Trophoblast cell (in vitro differentiated cells and primary cell): Measurements from ENCODE around the gene ZSCAN25. TPM values are rescaled to one million over a fixed set of nuclear protein-coding genes. Genes with fewer than 3 reads are reported as not detected.
A peak's percentile ranks its signal among the peaks of the same experiment; 100 is the strongest.
"Not testable (repeated sequence)": the region's sequence is repeated elsewhere in the genome, so short reads cannot be mapped to it uniquely, and the experiment has no call there.

Experiments used
- DNase-seq, 2 donors: peaks; one replicate each; pipeline ENCODE4 v3.0.0-alpha.2; 2016
- H2AFZ ChIP-seq: 2 replicates; pipeline ENCODE4 v1.6.1; 2013; ENCODE audit warnings: low read length, moderate library complexity, mild to moderate bottlenecking; ENCODE audit not compliant: insufficient read depth, poor library complexity
- H2AK5ac ChIP-seq: 2 replicates; pipeline ENCODE4 v1.6.1; 2013; ENCODE audit warnings: mild to moderate bottlenecking, low read length
- H2BK120ac ChIP-seq: 2 replicates; pipeline ENCODE4 v1.6.1; 2013; ENCODE audit warnings: low read length, mild to moderate bottlenecking, moderate library complexity; ENCODE audit not compliant: insufficient read depth, poor library complexity
- H2BK12ac ChIP-seq: 2 replicates; pipeline ENCODE4 v1.6.1; 2013; ENCODE audit warnings: mild to moderate bottlenecking, low read length, moderate library complexity
- H2BK5ac ChIP-seq: 2 replicates; pipeline ENCODE4 v1.6.1; 2013; ENCODE audit warnings: low read length, low read depth, moderate library complexity, mild to moderate bottlenecking; ENCODE audit not compliant: poor library complexity
- H3K14ac ChIP-seq: 2 replicates; pipeline ENCODE4 v1.6.1; 2013; ENCODE audit warnings: mild to moderate bottlenecking, low read length
- H3K18ac ChIP-seq: 2 replicates; pipeline ENCODE4 v1.6.1; 2013; ENCODE audit warnings: mild to moderate bottlenecking, low read length
- H3K23ac ChIP-seq: 2 replicates; pipeline ENCODE4 v1.6.1; 2013; ENCODE audit warnings: low read length
- H3K27ac ChIP-seq: 2 replicates; pipeline ENCODE4 v1.5.1; 2013; ENCODE audit warnings: low read depth, mild to moderate bottlenecking, inconsistent platforms, low read length, moderate library complexity
- H3K27me3 ChIP-seq: 2 replicates; pipeline ENCODE4 v1.6.1; 2013; ENCODE audit warnings: inconsistent platforms, mild to moderate bottlenecking, low read length, moderate library complexity; ENCODE audit not compliant: insufficient read depth
- H3K36me3 ChIP-seq, 2 experiments: 1 replicate in 1 of 2; 2 replicates in 1 of 2; pipeline ENCODE4 v1.6.1; 2013; ENCODE audit warnings: low read length in 2 of 2, mild to moderate bottlenecking in 2 of 2, moderate library complexity in 1 of 2; ENCODE audit not compliant: insufficient read depth in 2 of 2, control insufficient read depth in 1 of 2
- H3K4ac ChIP-seq: 2 replicates; pipeline ENCODE4 v1.6.1; 2013; ENCODE audit warnings: low read depth, mild to moderate bottlenecking, low read length, moderate library complexity
- H3K4me1 ChIP-seq, 2 experiments: 1 replicate in 1 of 2; 2 replicates in 1 of 2; pipeline ENCODE4 v1.6.1; 2013; ENCODE audit warnings: low read length in 2 of 2, mild to moderate bottlenecking in 2 of 2, moderate library complexity in 1 of 2; ENCODE audit not compliant: insufficient read depth in 2 of 2, control insufficient read depth in 1 of 2
- H3K4me2 ChIP-seq: 2 replicates; pipeline ENCODE4 v1.6.1; 2013; ENCODE audit warnings: inconsistent platforms, mild to moderate bottlenecking, low read length, moderate library complexity
- H3K4me3 ChIP-seq: 2 replicates; pipeline ENCODE4 v1.5.1; 2013; ENCODE audit warnings: mild to moderate bottlenecking, low read depth, low read length, inconsistent platforms
- H3K79me1 ChIP-seq: one replicate; pipeline ENCODE4 v1.6.1; 2013; ENCODE audit warnings: low read length
- H3K79me2 ChIP-seq: 2 replicates; pipeline ENCODE4 v1.6.1; 2013; ENCODE audit warnings: low read length, mild to moderate bottlenecking; ENCODE audit not compliant: control insufficient read depth, insufficient read depth, poor library complexity
- H3K9ac ChIP-seq: 2 replicates; pipeline ENCODE4 v1.6.1; 2013; ENCODE audit warnings: mild to moderate bottlenecking, low read length
- H3K9me3 ChIP-seq: 2 replicates; pipeline ENCODE4 v1.6.1; 2013; ENCODE audit warnings: low read depth, mild to moderate bottlenecking, control low read depth, inconsistent platforms, low read length; ENCODE audit not compliant: insufficient read depth
- H4K12ac ChIP-seq: 2 replicates; pipeline ENCODE4 v1.6.1; 2013; ENCODE audit warnings: low read depth, mild to moderate bottlenecking, low read length, moderate library complexity
- H4K8ac ChIP-seq: 2 replicates; pipeline ENCODE4 v1.6.1; 2013; ENCODE audit warnings: low read depth, mild to moderate bottlenecking, low read length, moderate library complexity
- H4K91ac ChIP-seq: one replicate; pipeline ENCODE4 v1.6.1; 2013; ENCODE audit warnings: low read depth, mild to moderate bottlenecking, low read length, moderate library complexity
- WGBS: extraction: QIAGEN DNeasy Blood & Tissue Kit; methylation state at CpG from one replicate; pipeline ENCODE4 v1.1.7; 2013; ENCODE audit warnings: missing lambda C conversion rate; ENCODE audit not compliant: insufficient read length, insufficient coverage; ENCODE audit errors: extremely low coverage; 5-methylcytosine and 5-hydroxymethylcytosine counted together
- polyA plus RNA-seq: library from polyadenylated mRNA; stranded (reverse); fragments of 200-250 nt; gene quantifications from 2 replicates; pipeline ENCODE4 v1.2.3, GENCODE V29; 2013

Gene ZSCAN25
- polyA plus RNA-seq, result 7.6 and 8.2 TPM in 2 replicates

GRCh38 chr7:99616359-99617191 lies at the start of gene ZSCAN25:
Gene ZSCAN25, plus strand, starts transcription at chr7:99616946. Its CDS starts 2,661 bp downstream, at chr7:99619607.
- Histone ChIP-seq H3K9ac (peak within 1 kb of the TSS; percentile 95), H2BK12ac (peak within 1 kb of the TSS; percentile 34), H2AFZ (peak within 1 kb of the TSS; percentile 98), H3K36me3 (peaks cover 14 to 21% of the 10 kb centered on the region in 2 experiments), H2BK120ac (peak within 1 kb of the TSS; percentile 94), H3K4ac (peak within 1 kb of the TSS; percentile 94), H3K4me1 (peaks cover 19 to 26% of the 10 kb centered on the region in 2 experiments), H2BK5ac (peak within 1 kb of the TSS; percentile 74), H3K9me3 (peaks cover under 1% of the 10 kb centered on the region), H3K79me1 (peaks cover 26% of the 10 kb centered on the region), H4K8ac (peak within 1 kb of the TSS; percentile 98), H3K79me2 (peaks cover 15% of the 10 kb centered on the region), H4K12ac (peak within 1 kb of the TSS; percentile 98), H3K27ac (peak within 1 kb of the TSS; percentile 75), H3K23ac (no peak within 1 kb of the TSS), H3K18ac (peak within 1 kb of the TSS; percentile 93), H3K27me3 (no peaks in the 10 kb centered on the region), H4K91ac (peak within 1 kb of the TSS; percentile 94), H2AK5ac (peak within 1 kb of the TSS; percentile 87), H3K4me3 (peak within 1 kb of the TSS; percentile 97), H3K4me2 (peak within 1 kb of the TSS; percentile 69), H3K14ac (peak within 1 kb of the TSS; percentile 97)
- peak; percentile 87 to 96 for DNase-seq
- WGBS, result no CpG with 5 or more reads among the region's 60 CpGs

- not testable (repeated sequence) for H3K79me1 ChIP-seq, H3K27ac ChIP-seq, H2AK5ac ChIP-seq, H2AFZ ChIP-seq, H3K4me1 ChIP-seq, H2BK5ac ChIP-seq, H3K18ac ChIP-seq, H4K8ac ChIP-seq, H3K79me2 ChIP-seq, H4K12ac ChIP-seq, H3K14ac ChIP-seq, H3K4ac ChIP-seq, H3K4me3 ChIP-seq, H4K91ac ChIP-seq, H2BK12ac ChIP-seq, H3K9me3 ChIP-seq, H3K23ac ChIP-seq, H3K27me3 ChIP-seq, H3K9ac ChIP-seq, H2BK120ac ChIP-seq, DNase-seq, H3K4me2 ChIP-seq
- peaks cover 12 to 28% of the 10 kb centered on the region in 2 experiments for H3K36me3 ChIP-seq
- WGBS, result no CpG with 5 or more reads among the region's 7 CpGs
Measured at GRCh38 chr7:99568770-99569169, 48.0 kb upstream of the ZSCAN25 start.

GRCh38 chr7:99571768-99572167 lies 45.0 kb upstream of the ZSCAN25 start:
- Histone ChIP-seq H3K9me3 (no peaks in the 10 kb centered on the region), H2BK12ac (no peak overlapping the region), H2AK5ac (no peak overlapping the region), H3K18ac (no peak overlapping the region), H3K4me2 (no peak overlapping the region), H3K79me1 (no peaks in the 10 kb centered on the region), H3K27ac (no peak overlapping the region), H3K4ac (no peak overlapping the region), H3K4me3 (no peak overlapping the region), H3K79me2 (no peaks in the 10 kb centered on the region), H2BK5ac (no peak overlapping the region), H3K23ac (no peak overlapping the region), H3K36me3 (peaks cover 5 to 20% of the 10 kb centered on the region in 2 experiments), H2BK120ac (no peak overlapping the region), H3K9ac (no peak overlapping the region), H2AFZ (no peak overlapping the region), H3K27me3 (no peaks in the 10 kb centered on the region), H4K8ac (no peak overlapping the region), H3K4me1 (no peaks in the 10 kb centered on the region), H4K91ac (no peak overlapping the region), H4K12ac (no peak overlapping the region), H3K14ac (no peak overlapping the region)
- no peak for DNase-seq
- no CpG with 5 or more reads among the region's 3 CpGs for WGBS

- Histone ChIP-seq H2BK120ac (no peak overlapping the region), H3K4me1 (no peaks in the 10 kb centered on the region), H3K27ac (no peak overlapping the region), H3K9me3 (no peaks in the 10 kb centered on the region), H3K36me3 (peaks cover 5 to 20% of the 10 kb centered on the region in 2 experiments), H4K91ac (no peak overlapping the region), H2AK5ac (no peak overlapping the region), H3K79me1 (no peaks in the 10 kb centered on the region), H2AFZ (no peak overlapping the region), H3K14ac (no peak overlapping the region), H4K12ac (no peak overlapping the region), H3K27me3 (no peaks in the 10 kb centered on the region), H3K4me2 (no peak overlapping the region), H2BK5ac (no peak overlapping the region), H4K8ac (no peak overlapping the region), H3K79me2 (no peaks in the 10 kb centered on the region), H3K18ac (no peak overlapping the region), H2BK12ac (no peak overlapping the region), H3K9ac (no peak overlapping the region), H3K23ac (no peak overlapping the region), H3K4me3 (no peak overlapping the region), H3K4ac (no peak overlapping the region)
- peak; percentile 55 to 93 for DNase-seq
- no CpG with 5 or more reads among the region's 1 CpG for WGBS
Measured at GRCh38 chr7:99573257-99573656, 43.5 kb upstream of the ZSCAN25 start.
